Effector memory CD8-positive, alpha-beta T cell (primary cell): ENCODE data around the gene PODNL1.
A peak's percentile ranks its signal among the peaks of the same experiment; 100 is the strongest.

Source experiments
- ATAC-seq: fragments of 150-1000 bp; cut with Tn5 transposase; replicated peaks from 2 replicates; pipeline ENCODE4 v1.10.0; 2021; ENCODE audit warnings: mild to moderate bottlenecking, moderate library complexity
- DNase-seq, 3 experiments: peaks; one replicate each; pipeline ENCODE4 v3.0.0; 2021
- H3K27ac Mint-ChIP-seq, 2 donors: one replicate each; pipeline ENCODE4 v1.8.0; 2022; ENCODE audit warnings: mild to moderate bottlenecking in 2 of 2, mixed read lengths in 2 of 2, moderate library complexity in 2 of 2
- H3K27me3 Mint-ChIP-seq, 2 donors: one replicate each; pipeline ENCODE4 v1.8.0; 2022; ENCODE audit warnings: mixed read lengths in 2 of 2
- H3K36me3 Mint-ChIP-seq: one replicate; pipeline ENCODE4 v1.8.0; 2022; ENCODE audit warnings: mild to moderate bottlenecking, moderate library complexity, mixed read lengths; ENCODE audit not compliant: insufficient read depth
- H3K4me1 Mint-ChIP-seq, 2 donors: one replicate each; pipeline ENCODE4 v1.8.0; 2022; ENCODE audit warnings: low read depth in 2 of 2, mixed read lengths in 2 of 2
- H3K4me3 Mint-ChIP-seq, 2 donors: one replicate each; pipeline ENCODE4 v1.8.0; 2022; ENCODE audit warnings: mild to moderate bottlenecking in 2 of 2, mixed read lengths in 2 of 2, moderate library complexity in 2 of 2
- H3K9me3 Mint-ChIP-seq, 2 donors: one replicate each; pipeline ENCODE4 v1.8.0; 2022; ENCODE audit warnings: mixed read lengths in 2 of 2

The PODNL1 gene

DNA sequence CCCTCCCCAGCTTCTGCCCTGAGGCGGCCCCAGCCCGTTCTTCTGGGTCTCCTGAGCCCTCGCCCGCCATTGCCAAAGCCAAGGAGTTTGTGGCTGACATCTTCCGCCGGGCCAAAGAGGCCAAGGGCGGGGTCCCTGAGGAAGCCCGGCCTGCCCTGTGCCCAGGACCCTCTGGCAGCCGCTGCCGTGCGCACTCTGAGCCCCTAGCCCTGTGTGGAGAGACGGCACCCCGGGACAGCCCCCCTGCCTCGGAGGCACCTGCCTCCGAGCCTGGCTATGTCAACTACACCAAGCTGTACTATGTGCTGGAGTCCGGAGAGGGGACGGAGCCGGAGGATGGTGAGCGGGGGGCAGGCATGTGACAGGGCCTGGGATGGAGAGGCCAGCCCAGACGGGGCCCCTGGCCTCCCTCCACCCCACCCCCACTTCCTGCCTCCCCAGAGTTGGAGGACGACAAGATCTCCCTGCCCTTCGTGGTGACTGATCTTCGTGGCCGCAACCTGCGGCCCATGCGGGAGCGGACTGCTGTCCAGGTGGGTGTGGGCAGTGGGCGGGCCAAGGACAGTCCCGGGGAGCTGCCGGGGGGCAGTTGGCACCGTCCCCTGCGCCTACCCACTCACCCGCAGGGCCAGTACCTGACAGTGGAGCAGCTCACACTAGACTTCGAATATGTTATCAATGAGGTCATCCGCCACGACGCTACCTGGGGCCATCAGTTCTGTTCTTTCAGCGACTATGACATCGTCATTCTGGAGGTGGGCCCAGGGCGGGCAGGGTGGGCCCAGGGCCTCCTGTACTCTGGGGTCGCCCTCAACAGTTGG, 21.1 kb upstream of the PODNL1 start:
- Mint-ChIP-seq H3K4me1 (peaks cover 0 to 3% of the 10 kb centered on the region in 2 donors), H3K4me3 (no peak overlapping the region), H3K9me3 (no peaks in the 10 kb centered on the region), H3K27ac (peak overlapping the region in 1 of 2 donors; percentile 53), H3K27me3 (no peaks in the 10 kb centered on the region), H3K36me3 (peaks cover 49% of the 10 kb centered on the region)
- ATAC-seq: no peak
- DNase-seq: no peak

GRCh38 chr19:13958043-13958442, 19.8 kb upstream of the PODNL1 start:
- Mint-ChIP-seq H3K9me3 (no peaks in the 10 kb centered on the region), H3K27ac (no peak overlapping the region), H3K4me3 (no peak overlapping the region), H3K4me1 (peaks cover 8 to 9% of the 10 kb centered on the region in 2 donors), H3K36me3 (peaks cover 59% of the 10 kb centered on the region), H3K27me3 (no peaks in the 10 kb centered on the region)
- DNase-seq (no peak), ATAC-seq (no peak)

GRCh38 chr19:13957051-13957450, 18.8 kb upstream of the PODNL1 start:
- Mint-ChIP-seq H3K27me3 (no peaks in the 10 kb centered on the region), H3K27ac (peak overlapping the region in 1 of 2 donors; percentile 62)

DNA sequence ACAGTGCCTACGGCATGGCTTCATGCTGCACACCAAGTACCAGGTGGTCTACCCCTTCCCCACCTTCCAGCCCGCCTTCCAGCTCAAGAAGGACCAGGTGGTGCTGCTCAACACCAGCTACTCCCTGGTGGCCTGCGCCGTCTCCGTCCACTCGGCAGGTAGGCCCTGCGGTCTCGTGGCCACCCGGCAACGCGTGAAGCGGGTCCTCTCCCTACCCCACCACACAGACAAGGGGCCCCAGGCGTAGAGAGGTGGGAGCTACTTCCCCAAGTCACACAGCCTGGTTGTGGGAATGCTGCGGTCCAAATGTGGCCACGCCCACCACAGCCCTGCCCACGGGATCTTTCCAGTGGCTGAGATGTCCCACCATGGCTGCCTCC, 18.1 kb upstream of the PODNL1 start:
- Mint-ChIP-seq H3K4me3 (no peak overlapping the region), H3K27me3 (no peaks in the 10 kb centered on the region), H3K27ac (peak overlapping the region in 1 of 2 donors; percentile 62), H3K36me3 (peaks cover 67% of the 10 kb centered on the region), H3K4me1 (peaks cover 15 to 19% of the 10 kb centered on the region in 2 donors), H3K9me3 (no peaks in the 10 kb centered on the region)
- ATAC-seq: no peak
- DNase-seq: no peak

More at GRCh38 chr19:13957051-13957450, 18.8 kb upstream of the PODNL1 start:
- no peak for ATAC-seq
- Mint-ChIP-seq H3K4me3 (no peak overlapping the region), H3K4me1 (peaks cover 11 to 12% of the 10 kb centered on the region in 2 donors), H3K36me3 (peaks cover 65% of the 10 kb centered on the region), H3K9me3 (no peaks in the 10 kb centered on the region)
- DNase-seq: no peak

GRCh38 chr19:13955662-13956364, 17.6 kb upstream of the PODNL1 start:
- H3K27ac Mint-ChIP-seq: peak overlapping the region in 1 of 2 donors; percentile 62
- peaks cover 66% of the 10 kb centered on the region for H3K36me3 Mint-ChIP-seq
- no peak for ATAC-seq
- no peak overlapping the region for H3K4me3 Mint-ChIP-seq
- H3K27me3 Mint-ChIP-seq: no peaks in the 10 kb centered on the region
- DNase-seq: no peak
- peaks cover 15 to 19% of the 10 kb centered on the region in 2 donors for H3K4me1 Mint-ChIP-seq
- no peaks in the 10 kb centered on the region for H3K9me3 Mint-ChIP-seq

DNA sequence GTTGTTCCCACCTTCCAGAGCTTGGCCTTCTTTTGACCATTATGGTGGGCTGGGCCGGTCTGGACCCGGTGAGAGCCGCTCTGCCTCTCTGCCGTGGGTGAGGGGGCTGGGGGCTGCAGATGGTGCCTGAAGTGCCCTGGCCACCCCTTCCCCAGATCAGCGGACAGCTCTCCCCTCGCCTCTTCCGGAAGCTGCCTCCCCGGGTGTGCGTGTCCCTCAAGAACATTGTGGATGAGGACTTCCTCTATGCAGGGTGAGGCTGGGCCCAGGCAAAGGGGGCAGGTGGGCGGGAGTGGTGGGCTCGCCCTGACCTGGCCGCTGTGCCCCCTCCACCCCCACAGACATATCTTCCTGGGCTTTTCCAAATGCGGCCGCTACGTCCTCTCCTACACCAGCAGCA, 16.0 kb upstream of the PODNL1 start:
- H3K27me3 Mint-ChIP-seq: no peaks in the 10 kb centered on the region
- peaks cover 15 to 19% of the 10 kb centered on the region in 2 donors for H3K4me1 Mint-ChIP-seq
- H3K9me3 Mint-ChIP-seq: no peaks in the 10 kb centered on the region
- H3K4me3 Mint-ChIP-seq: peak overlapping the region; percentile 97 to 98
- H3K36me3 Mint-ChIP-seq: peaks cover 58% of the 10 kb centered on the region
- H3K27ac Mint-ChIP-seq: peak overlapping the region; percentile 76 to 97
- no peak for DNase-seq
- ATAC-seq: no peak

GRCh38 chr19:13952931-13953531, 14.8 kb upstream of the PODNL1 start:
- no peak for DNase-seq

DNA sequence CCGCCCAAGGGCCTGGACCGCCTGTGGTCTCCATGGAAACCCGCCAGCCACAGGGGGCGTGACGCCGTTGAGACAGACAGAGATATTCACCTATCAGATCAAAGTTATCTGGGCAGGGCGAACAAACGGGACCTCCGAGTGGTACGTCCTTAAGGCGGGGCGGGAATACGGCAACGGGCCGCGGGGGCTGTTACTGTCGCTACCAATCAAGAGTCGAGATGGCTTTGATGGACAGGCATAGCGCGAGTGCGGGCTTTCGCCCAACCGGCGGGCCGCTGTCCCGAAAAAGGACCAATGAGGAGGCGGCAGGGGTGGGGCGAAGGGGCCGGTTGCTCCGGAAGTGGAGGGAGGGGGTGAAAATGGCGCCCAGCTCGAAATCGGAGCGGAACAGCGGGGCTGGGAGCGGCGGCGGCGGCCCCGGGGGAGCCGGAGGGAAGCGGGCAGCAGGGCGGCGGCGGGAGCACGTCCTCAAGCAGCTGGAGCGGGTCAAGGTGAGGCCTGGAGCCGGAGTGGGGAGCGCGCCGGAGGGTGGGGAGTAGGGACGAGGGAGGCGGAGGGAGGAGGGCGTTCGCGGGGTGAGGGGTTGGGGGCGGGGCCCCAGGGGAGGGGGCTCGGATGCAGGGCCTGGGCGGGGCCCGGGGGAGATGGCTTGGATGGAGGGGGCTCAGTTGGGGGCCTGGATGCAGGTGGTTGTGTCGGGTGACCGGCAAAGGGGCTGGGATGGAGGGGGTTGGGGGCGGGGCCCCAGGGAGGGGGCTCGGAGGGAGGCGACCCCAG, 14.1 kb upstream of the PODNL1 start, which contains the start of gene DCAF15:
Gene DCAF15, plus strand, starts transcription at position 356 of the 777 bp plus-strand sequence. Its CDS starts 4 bp downstream, at position 360.
- Mint-ChIP-seq H3K4me3 (peak within 1 kb of the TSS; percentile 97 to 98), H3K27me3 (no peaks in the 10 kb centered on the region), H3K27ac (peak within 1 kb of the TSS; percentile 97 to 98), H3K9me3 (no peaks in the 10 kb centered on the region), H3K4me1 (peaks cover 15 to 19% of the 10 kb centered on the region in 2 donors), H3K36me3 (peaks cover 48% of the 10 kb centered on the region)
- DNase-seq: peak; percentile 97 to 99 (median 98)
- ATAC-seq: peak; percentile 96

More at GRCh38 chr19:13952931-13953531, 14.8 kb upstream of the PODNL1 start:
- Mint-ChIP-seq H3K4me3 (peak overlapping the region; percentile 97 to 98), H3K9me3 (no peaks in the 10 kb centered on the region), H3K27ac (peak overlapping the region; percentile 76 to 97), H3K27me3 (no peaks in the 10 kb centered on the region), H3K36me3 (peaks cover 55% of the 10 kb centered on the region), H3K4me1 (peaks cover 15 to 19% of the 10 kb centered on the region in 2 donors)
- no peak for ATAC-seq

DNA sequence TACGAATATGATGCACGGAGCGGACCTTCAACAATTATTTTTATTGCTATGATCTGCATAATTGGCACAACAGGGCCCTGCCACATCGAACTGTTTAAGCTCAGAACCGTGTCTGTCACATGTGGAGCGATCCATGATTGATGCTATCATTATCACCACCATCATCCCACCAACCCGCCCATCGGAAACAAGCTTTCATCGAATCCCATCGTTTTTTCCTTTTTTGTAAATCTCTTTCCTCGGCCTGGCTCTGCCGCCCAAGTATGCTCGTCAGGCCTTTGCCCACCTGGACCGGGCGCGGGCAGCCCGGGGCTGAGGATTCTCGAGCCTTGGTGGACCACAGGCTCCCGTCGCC, 13.6 kb upstream of the PODNL1 start:
- Mint-ChIP-seq H3K27ac (peak overlapping the region; percentile 97 to 98), H3K4me1 (peaks cover 15 to 19% of the 10 kb centered on the region in 2 donors), H3K9me3 (no peaks in the 10 kb centered on the region), H3K27me3 (no peaks in the 10 kb centered on the region), H3K4me3 (peak overlapping the region; percentile 97 to 98), H3K36me3 (peaks cover 42% of the 10 kb centered on the region)
- ATAC-seq (peak; percentile 8), DNase-seq (no peak)

- no peak overlapping the region for H3K4me3 Mint-ChIP-seq
- H3K27ac Mint-ChIP-seq: no peak overlapping the region
- H3K9me3 Mint-ChIP-seq: no peaks in the 10 kb centered on the region
- H3K36me3 Mint-ChIP-seq: peaks cover 42% of the 10 kb centered on the region
- peaks cover 15 to 19% of the 10 kb centered on the region in 2 donors for H3K4me1 Mint-ChIP-seq
- no peak for ATAC-seq
- DNase-seq: no peak
- H3K27me3 Mint-ChIP-seq: no peaks in the 10 kb centered on the region
Observed at GRCh38 chr19:13951043-13951442, 12.8 kb upstream of the PODNL1 start.

DNA sequence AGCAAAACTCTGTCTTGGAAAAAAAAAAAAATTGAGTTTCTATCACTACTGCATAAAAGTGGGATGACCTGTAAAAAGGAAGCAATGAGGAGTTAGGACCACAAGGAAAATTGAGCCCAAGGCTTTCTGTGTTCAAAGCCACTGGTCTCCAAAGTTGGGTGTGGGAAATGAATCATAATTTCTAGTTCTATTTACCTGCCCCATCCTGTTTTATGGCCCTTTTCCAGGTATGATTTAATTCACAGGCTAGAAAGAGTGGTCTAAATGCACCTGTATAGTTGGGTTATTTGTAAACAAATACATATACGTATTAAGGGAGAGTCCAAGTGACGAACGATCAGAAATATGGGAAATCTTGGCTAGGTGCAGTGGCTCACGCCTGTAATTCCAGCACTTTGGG, 8.2 kb upstream of the PODNL1 start:
- H3K36me3 Mint-ChIP-seq: peaks cover 5% of the 10 kb centered on the region
- no peaks in the 10 kb centered on the region for H3K27me3 Mint-ChIP-seq
- H3K4me3 Mint-ChIP-seq: no peak overlapping the region
- no peak for DNase-seq
- H3K9me3 Mint-ChIP-seq: no peaks in the 10 kb centered on the region
- ATAC-seq: no peak
- H3K27ac Mint-ChIP-seq: no peak overlapping the region
- peaks cover 0 to under 1% of the 10 kb centered on the region in 2 donors for H3K4me1 Mint-ChIP-seq

- Mint-ChIP-seq H3K4me3 (no peak overlapping the region), H3K4me1 (peaks cover 0 to 4% of the 10 kb centered on the region in 2 donors), H3K9me3 (no peaks in the 10 kb centered on the region), H3K36me3 (no peaks in the 10 kb centered on the region), H3K27ac (no peak overlapping the region), H3K27me3 (peaks cover 6 to 7% of the 10 kb centered on the region in 2 donors)
- DNase-seq (no peak), ATAC-seq (no peak)
Observed at GRCh38 chr19:13942023-13942684, 3.9 kb upstream of the PODNL1 start.
